CD4-positive, alpha-beta T cell treated with Interleukin-10 for 1 hour (primary cell): ENCODE data around the gene CALHM4.
A peak's percentile ranks its signal among the peaks of the same experiment; 100 is the strongest.

Experiments used
- DNase-seq: peaks from one replicate; pipeline ENCODE4 v3.0.0-alpha.2; 2020

CALHM4 gene

DNA sequence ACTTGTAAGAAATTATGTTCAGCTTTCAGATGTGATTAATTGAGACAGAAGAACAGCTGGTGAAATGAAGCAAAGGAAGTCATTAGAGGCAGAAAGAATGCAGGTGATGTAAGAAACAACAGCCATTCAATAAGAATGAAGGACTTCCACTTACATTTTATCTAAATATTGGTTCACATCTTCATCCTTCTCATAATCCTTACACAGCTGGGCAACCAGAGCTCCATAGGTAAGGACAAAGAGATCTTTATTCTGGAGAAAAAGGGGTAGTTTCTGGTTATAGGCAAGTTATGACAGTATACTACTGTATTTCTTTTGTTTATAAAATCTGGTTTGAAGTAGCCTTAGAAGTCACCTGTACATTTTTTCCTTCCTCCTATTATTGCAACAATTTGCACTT, 10.4 kb upstream of the CALHM4 start:
- no peak for DNase-seq

DNA sequence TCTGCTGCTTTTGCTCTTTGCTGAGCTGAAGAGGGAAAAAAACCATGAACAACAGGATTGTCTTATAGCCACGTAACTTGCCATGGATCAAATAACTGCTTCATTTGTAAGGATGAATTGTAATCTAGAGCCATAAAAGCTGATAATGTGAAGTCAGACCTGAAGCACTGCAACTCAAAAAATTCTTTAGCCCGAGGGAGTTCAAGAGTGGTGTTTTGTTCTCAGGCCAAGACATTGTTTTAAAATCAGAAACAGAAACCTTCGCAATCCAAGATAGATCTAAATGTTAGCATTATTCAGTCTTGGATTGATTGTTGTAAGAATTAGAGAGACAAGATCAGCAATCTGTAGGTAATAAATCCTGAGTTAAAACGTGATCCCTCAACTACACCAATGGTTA, 7.9 kb upstream of the CALHM4 start, which contains the start of gene TRAPPC3L:
Gene TRAPPC3L (minus strand): TSS at position 34 of the 400 bp plus-strand sequence. CDS start 170 bp downstream, outside the sequence.
- DNase-seq, result no peak

DNA sequence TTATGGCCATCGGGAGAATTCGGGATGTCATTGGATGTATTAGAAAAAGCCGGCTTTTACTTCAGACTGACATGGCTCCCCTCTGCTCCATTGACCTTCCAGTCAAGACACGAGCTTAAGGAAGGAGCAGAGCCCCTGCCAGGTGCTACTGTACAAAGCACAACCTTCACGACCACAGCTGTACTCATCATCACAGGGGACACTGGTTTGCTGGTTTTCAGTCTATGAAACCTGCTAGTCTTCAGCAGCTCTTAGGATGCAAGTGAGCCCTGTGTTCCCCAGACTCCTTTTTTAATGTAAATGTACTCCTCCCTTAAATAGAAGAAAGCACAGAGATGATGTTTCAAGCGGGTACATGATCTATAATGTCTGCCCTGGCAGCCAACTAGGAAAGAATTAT, 6.2 kb upstream of the CALHM4 start:
- no peak for DNase-seq

DNA sequence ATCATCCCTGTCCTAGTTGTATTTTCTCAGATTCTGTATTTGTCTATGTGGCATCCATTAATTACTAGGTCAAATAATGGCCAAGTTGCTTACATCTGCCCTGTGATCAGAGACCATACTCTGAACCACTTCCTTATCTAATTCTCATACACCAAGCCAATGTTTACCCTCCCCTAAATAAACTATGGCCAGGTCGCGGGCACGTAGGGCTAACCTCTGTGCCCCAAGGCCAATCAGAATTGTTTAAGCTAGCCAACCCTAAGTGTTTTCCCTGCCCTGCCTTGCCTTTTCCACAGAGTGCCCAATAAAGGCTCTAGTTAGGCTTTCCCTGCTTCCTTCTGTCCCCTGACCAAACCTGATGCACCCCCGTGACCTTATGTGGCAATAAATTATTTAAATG, 2.8 kb upstream of the CALHM4 start:
- DNase-seq, result no peak

DNA sequence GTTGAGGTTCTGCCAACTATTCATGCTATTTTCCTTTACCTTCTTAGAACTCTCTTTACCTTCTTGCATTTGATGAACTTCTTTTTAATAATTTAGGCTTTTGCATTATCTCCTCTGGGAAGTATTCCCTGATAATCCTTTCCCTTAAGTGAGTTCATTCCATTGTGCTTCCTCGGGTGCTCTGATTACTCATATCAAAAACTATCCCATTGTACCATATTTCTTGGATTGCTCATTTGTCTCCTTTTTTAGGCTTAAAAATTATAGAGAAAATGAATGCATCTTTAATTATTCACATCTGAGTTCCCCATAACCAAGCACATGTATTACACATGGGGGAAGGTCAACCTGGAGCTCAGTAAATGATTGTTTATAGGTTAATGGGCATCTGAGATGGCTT, 2.5 kb downstream of the CALHM4 start:
- DNase-seq, result no peak

DNA sequence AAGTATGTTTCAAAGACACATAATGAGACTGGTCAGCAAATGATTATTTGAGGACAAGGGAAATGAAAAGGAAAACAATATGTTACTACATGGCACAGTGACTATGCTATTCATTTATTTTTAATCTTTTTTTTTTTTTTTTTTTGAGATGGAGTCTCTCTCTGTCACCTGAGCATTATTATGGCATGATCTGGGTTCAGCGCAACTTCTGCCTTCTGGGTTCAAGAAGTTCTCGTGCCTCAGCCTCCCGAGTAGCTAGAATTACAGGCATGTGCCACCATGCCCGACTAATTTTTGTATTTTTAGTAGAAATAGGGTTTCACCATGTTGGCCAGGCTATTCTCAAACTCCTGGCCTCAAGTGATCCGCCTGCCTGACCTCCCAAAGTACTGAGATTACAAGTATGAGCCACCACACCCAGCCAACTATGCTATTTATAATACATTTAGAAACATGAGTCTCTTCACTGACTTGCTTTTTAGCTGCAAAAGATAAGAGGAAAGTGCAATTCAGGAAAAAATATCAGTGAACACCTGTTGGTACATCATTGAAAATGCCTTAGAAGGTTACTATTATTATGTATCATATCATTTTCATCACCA, 3.4 kb downstream of the CALHM4 start:
- DNase-seq, result no peak

DNA sequence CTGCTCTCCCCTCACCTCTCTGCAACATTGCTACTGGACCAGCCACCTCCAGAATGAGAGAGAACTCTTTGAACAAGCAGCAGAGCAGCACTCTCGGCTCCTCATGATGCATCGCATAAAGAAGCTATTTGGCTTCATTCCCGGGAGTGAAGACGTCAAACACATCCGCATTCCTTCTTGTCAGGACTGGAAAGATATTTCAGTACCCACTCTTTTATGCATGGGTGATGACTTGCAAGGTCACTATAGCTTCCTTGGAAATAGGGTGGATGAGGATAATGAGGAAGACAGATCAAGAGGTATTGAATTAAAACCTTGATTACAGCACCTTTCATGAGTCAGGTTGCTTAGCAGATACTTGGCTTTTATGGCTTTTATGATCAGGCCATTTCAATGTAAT, 4.3 kb downstream of the CALHM4 start:
- no peak for DNase-seq

DNA sequence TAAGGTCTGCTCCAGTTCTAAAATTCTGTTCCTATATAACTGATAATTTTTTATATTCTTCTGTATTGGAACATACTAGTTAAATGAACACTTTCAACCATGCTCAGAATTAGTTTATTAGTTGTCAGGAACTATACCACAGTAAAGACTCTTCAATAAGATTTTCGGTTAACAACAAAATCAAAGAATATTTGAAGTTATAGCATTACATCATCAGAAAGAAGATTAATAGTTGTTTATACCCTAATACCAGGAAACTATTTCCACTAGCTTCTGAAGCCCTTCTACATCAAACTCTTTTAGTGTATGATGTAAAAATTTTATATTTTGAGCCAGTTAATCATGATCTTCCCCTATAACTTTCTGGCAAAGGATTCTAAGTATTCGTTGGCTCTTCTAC, 6.6 kb downstream of the CALHM4 start:
- no peak for DNase-seq

DNA sequence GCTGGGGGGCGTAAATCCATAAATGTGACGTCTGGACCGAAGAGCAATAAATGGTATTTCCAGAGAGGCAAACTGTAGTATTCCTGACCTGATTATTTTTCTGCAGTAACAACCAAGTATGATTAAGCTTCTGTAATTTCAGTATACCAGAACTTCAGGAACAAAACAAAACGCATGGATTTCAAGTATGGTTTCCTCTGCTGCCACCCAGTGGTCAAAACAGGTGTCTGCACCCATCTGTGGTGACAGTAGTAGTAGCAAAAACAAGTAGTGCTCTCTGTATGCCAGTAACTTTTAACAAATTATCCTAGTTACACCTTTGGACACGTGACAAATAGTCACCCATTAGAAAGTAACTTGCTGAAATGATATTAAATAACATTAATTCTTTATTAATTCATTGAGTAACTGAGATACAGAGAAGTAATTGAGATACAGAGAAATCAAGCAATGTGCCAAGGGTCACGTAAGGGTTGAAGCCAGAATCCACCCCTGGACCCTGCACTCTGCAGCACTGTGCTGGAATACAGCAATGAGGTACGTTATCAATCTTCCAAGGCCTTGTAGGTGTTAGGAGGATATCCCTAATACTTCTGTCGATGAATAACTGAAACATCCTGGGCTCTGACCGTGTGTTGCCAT, 7.9 kb downstream of the CALHM4 start:
- DNase-seq, result peak; percentile 75

DNA sequence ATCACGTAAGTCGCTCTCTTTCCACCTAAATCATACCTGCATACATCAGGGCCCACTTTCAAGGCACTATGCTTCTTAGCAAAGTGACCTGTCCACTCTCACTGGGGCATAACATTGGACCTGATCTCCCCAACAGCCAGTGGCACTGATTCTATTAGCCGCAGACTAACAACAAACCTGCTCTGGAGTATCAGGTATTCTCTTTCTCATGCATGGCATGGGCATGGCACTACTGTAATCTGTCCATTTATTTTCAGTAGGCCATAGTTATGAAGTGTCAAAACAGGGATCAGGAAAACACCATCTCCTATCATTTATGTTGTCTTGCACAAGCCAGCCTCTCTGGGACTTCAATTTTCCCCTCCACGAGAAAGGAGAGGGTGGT, 8.5 kb downstream of the CALHM4 start:
- no peak for DNase-seq

DNA sequence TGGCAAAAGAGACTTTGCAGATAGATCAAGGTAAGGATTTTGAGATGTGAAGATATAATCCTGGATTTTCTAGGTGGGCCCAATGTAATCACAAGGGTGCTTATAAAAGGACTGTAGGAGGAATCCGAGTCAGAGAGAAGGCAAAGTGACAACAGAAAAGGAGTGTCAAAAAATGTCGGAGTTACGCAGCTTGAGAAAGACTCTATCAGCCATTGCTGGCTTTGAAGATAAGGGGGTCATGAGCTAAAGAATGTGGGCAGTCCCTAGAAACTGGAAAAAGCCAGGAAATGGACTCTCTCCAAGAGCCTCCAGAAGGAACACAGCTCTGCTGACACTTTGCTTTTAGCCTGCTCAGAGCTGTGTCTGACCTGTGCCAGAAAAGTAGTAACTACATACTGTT, 9.1 kb downstream of the CALHM4 start:
- DNase-seq, result no peak

DNA sequence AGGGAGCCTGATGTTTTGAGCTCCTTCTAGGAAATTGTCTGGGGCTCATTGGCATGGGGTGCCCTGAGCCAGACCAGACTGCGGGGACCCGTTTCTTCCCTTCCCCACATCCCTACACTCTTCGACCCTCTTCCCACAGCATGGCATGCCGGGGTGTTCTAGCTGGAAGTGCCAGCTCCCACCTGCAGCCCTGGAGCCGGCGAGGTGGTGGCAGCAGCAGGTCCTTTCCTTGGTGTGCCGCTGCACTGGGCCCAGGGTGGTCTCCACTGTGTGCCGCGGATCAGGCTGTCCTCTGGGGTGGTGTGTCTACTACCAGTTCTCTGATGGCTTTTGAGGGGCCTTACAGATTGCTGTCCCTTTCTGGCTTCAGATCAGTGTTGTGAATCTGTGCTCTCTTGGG, 10.3 kb downstream of the CALHM4 start:
- DNase-seq, result no peak

DNA sequence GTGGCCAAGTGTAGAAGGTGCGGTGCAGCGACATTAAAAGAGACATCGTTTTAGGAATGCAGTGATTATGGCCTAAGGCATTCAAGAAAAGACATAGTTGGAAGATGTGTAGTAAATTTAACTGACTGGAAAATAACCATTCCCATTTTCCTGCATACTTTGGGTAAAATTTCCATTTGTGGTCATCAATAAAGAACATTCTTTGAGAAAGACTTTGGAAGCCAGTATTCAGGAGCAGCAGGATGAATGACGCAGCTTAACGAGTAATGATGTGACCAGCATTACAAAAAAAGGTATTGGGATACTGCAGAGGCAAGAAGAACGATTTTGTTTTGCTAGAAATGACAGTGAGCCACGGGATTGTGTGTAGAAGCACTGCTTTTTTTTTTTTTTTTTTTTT, 10.8 kb downstream of the CALHM4 start:
- DNase-seq, result no peak

DNA sequence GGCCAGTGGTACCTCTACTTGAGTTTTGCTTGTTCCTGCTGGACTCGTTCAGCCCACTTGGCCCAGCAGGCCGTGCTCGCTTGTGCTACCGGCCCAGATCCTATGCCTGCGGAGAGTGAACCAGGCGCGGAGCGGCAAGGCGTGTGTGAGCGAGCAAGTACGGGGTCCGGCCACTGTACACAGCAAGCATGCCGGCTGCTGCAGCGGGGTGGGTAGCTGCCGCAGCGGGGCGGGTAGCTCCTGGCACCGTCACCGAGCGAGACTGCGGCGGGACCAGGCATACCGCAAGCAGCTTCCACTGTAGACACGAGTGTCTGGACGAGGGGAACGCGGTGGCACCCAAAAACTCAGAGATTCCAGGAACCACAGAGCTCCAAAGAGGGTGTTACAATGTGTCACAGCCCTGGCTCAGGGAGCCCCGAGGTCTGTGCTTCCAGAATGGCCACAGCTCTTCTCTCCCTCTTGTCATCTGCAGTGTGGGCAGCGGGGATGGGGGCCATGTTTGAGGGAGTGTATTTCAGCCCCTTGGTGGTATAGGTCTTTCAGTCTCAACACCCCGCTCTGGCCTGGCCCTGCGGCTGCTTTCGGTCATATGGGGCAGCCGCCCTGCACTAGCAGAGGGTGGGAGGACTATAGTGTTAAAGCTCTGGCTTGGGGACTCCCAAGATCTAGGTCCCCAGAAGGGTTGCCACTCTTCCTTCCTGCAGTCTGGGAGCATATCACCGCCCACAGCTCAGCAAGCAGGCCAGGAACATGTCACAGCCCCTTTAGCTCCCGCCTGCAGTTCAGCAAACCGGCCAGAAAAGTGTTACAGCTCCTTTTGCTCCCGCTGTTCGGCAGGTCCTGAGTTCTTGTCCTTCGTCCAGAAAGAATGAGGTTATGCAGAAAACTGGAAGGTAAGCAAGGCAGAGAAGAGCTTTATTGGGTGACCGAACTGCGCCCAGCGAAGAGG, 11.6 kb downstream of the CALHM4 start:
- no peak for DNase-seq

DNA sequence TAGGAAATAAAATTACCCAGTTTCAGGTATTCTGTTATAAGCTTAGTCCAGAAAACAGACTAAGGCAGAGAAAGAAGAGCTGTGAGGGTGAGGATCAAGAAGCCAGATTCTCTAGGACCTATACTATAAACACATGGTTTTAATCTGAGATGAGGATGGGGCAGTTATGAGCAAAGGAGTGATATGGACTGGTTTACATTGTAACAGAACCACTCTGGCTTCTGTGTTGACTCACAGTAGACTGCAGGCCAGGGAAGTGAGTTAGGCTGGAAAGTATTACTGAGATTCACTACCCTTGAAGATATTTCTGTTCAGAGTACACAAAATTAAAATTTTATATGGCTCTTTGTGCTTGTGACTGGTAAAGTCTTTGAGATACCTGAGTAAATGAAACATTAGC, 14.6 kb downstream of the CALHM4 start:
- DNase-seq, result no peak

DNA sequence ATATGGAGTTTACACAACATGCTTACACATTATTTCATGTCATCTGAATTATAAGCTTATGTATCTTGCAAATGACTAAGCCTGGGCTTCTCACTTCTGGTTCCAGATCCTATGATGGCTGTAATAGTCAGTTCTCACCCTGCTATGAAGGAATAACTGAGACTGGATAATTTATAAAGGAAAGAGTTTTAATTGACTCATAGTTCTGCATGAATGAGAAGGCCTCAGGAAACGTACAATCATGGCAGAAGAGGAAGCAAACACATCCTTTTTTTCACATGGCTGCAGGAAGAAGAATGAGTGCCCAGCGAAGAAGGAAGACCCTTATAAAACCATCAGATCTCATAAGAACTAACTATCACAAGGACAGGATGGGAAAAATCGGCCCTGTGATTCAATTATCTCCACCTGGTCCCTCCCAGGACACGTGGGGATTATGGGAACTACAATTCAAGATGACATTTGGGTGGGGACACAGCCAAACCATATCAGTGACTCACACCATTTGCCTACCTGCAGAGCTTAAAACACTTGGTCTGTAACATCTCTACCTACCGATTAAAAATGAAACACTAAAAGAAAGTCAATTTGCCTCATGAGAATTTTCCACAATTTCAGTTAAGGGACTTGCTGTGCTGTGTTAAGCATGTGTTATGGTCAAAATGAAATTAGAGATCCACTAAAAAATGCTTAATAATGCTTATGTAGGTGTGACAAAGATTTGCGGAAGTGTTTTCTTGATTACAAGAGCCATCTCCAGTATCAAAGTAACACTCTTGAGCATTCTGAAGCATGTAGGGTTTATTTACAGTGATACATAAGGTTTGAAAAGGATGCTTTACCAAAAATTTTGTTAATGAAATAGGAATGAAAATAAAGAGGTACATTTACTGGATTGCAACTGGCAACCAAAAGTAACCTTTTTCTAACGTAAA, 15.5 kb downstream of the CALHM4 start:
- DNase-seq, result no peak

DNA sequence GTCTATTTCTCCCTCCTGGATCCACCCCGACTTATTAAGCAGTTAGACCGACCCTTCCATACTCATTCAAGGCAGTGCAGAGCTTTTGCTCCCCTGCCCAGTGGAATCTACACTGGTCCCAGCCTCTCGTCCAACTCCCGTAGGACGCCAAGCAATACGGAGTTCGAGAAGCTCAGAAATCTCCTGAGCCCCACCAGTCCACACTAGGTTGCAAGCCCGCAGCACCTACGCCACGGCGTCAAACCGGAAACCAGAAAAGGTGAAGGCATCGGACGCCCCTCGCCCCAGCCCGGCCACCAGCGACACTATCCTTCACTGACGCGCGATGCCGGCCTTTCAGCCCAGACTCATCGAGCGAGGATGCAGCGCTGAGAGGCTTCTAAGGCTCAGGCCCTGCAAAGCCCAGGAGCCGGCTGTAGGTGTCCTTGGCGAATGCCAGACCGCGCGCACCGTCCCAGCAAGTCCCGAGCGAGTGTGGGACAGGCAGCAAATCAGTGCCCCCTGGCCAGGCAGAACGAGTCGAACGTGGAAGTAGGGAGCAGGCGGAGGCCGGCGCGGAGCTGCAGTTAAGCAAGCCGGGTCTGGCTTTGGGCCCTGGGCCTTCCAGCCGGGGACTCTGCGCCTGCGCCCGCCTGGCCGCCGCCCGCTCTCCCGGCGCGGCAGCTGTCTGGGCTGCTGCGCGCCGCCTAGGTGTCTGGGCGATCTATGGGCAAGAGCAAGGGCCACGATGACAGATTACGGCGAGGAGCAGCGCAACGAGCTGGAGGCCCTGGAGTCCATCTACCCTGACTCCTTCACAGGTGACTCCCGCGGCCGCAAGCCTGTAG, 17.5 kb downstream of the CALHM4 start, which contains the start of gene RWDD1:
Gene RWDD1 (plus strand): TSS at position 649 of the 827 bp plus-strand sequence. CDS start 79 bp downstream, at position 728.
- peak; percentile 99 for DNase-seq

DNA sequence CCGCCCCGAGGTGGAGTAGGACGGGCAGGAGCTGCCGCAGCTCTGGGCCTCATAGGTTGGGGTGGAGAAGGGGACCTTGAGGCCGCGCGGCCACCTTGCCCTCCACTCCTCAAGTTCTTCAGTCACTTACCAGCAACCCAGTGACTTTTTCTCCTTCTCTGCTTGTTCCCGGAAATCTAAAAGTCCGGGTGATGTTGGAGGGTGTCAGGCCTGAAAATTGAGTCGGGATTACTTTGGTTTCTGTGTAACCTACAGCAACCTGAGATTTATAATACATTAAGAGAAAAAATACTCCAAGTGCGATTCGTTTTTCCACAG, 18.1 kb downstream of the CALHM4 start:
- no peak for DNase-seq

DNA sequence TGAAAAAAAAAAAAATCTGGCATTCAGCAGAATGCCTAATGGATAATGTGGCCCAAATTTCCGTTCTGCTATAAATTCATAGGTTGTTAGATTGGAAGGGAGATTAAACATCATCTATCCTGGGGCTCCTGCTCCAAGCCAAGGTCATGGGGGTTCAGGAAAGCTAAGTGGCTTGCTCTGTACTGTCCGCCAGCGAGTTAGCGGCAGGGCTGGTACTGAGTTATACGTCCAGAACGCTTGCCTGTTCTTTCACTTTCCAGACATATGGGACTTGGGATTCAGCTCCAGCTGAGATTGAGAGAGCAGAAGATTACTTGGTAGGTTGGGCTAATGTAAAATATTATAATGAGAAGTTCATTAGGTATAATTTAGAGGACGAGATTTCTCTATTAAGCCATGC, 18.6 kb downstream of the CALHM4 start:
- no peak for DNase-seq

DNA sequence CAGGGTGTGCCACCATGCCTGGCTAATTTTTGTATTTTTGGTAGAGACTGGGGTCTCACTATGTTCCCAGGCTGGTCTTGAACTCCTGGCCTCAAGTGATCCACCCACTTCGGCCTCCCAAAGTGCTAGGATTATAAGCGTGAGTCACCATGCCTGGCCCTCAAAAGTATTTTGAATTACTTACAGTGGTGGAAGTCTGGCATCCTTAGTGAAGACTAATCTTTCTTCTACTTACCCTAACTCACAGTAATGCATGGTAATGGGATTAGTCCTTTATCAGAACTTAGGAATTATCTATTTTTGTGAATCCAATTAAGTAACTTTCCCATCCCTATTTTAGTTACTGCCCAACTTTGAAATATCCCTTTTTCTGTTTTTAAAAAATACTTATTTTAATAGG, 21.7 kb downstream of the CALHM4 start:
- DNase-seq, result no peak

DNA sequence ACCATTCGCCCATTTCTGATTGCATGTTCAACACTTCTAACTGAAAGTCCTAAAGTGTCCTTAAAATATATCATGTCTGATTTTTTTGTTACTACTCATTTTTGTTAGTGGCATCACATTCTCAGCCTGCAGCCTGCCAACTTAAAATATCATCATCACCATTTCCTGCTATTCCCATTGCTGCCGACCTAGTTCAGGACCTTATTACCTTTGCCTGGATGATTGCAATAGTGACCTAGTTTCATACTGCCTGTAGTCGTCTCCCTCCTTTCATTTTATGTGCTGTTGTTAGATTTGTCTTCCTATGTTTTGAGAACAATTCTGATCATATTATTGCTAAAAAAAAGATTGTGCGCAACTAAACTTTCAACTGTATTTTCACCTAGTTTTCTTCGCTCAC, 23.9 kb downstream of the CALHM4 start:
- DNase-seq, result no peak

DNA sequence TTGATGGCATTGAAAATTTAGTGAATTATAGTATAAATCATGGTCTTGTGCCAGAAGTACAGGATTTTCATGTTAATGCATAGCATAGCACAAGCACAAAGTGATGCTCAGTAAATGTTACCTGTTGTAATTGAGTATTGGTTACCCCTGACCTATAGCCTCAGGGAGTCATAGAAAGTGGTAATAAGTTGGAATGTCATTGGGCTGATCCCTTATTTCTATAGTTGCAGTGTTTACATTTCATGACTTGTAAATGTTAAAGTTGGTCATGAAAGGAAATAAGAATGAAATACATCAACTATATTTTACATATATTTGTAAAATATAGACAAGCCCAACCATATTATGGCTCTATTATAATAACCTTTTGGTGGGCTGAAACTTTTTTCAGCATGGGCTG, 24.8 kb downstream of the CALHM4 start:
- DNase-seq, result no peak
